H1 (cell line): ENCODE data around the gene ASB6. TPM values are rescaled to one million over a fixed set of nuclear protein-coding genes. Genes with fewer than 3 reads are reported as not detected.

Source experiments
- CTCF ChIP-seq, 3 experiments: IDR thresholded peaks; 1 replicate in 2 of 3; 2 replicates in 1 of 3; pipeline versions ENCODE4 v1.5.1 to v1.6.1; 2011; ENCODE audit warnings: low read length in 3 of 3, mild to moderate bottlenecking in 3 of 3, inconsistent platforms in 2 of 3, low read depth in 1 of 3, moderate library complexity in 1 of 3; ENCODE audit not compliant: insufficient read depth in 1 of 3; ENCODE audit errors: control extremely low read depth in 1 of 3
- E2F6 ChIP-seq: IDR thresholded peaks from 2 replicates; pipeline ENCODE4 v1.6.1; 2012; ENCODE audit warnings: inconsistent platforms
- polyA plus RNA-seq, 7 experiments: library from polyadenylated mRNA; depleted of rRNA in 3 of 7; stranded (reverse) in 5 of 7; unstranded in 2 of 7; fragments of >200 nt in 5 of 7; fragments of 200-250 nt in 2 of 7; gene quantifications; 1 replicate in 5 of 7; 2 replicates in 1 of 7; 4 replicates in 1 of 7; pipeline versions ENCODE4 v1.2.1 to v1.2.3, GENCODE V29; 2011 to 2013; ENCODE audit warnings: missing spikeins in 2 of 7, mixed read lengths in 2 of 7
- total RNA-seq: library from RNA; stranded (reverse); fragmentation: NEBNext Ultra II Directional; extraction: Animal tissue kit (Norgen Biotek cat#: 25700); gene quantifications from 2 replicates; pipeline ENCODE4 v1.2.1, GENCODE V29; 2021

The ASB6 gene
- total and polyA plus RNA-seq, 2 of the 8 experiments (the other 6 are each of a cell fraction or from before 2014, with no cell fraction given) = 14.0 to 17.3 TPM

GRCh38 chr9:129650680-129651235 is 8.8 kb upstream of the ASB6 start (continued):
- TF ChIP-seq CTCF (IDR thresholded peaks at IDR 0.05; ENCODE audit: control extremely low read depth in 1 of 3, insufficient read depth in 1 of 3, low read depth in 1 of 3, low read length in 3 of 3) (no peak), E2F6 (no peak)
